ENCODE measurements around the gene IL17RC.

The IL17RC gene

GRCh38 chr3:9914559-9915253, 2.2 kb upstream of the IL17RC start:
- no peaks in the 10 kb centered on the region for H3K27me3 ChIP-seq (replicated peaks)
- H3K4me3 ChIP-seq (ENCODE audit: low read depth, low read length) = peak overlapping the region; percentile 61
- in situ Hi-C loops (cut with HindIII; ENCODE audit: low pct_ligation_motif_present, low sequenced_read_pairs) = no loop called here
- H3K36me3 ChIP-seq (replicated peaks) = no peaks in the 10 kb centered on the region
- TF ChIP-seq, protein P1, sequence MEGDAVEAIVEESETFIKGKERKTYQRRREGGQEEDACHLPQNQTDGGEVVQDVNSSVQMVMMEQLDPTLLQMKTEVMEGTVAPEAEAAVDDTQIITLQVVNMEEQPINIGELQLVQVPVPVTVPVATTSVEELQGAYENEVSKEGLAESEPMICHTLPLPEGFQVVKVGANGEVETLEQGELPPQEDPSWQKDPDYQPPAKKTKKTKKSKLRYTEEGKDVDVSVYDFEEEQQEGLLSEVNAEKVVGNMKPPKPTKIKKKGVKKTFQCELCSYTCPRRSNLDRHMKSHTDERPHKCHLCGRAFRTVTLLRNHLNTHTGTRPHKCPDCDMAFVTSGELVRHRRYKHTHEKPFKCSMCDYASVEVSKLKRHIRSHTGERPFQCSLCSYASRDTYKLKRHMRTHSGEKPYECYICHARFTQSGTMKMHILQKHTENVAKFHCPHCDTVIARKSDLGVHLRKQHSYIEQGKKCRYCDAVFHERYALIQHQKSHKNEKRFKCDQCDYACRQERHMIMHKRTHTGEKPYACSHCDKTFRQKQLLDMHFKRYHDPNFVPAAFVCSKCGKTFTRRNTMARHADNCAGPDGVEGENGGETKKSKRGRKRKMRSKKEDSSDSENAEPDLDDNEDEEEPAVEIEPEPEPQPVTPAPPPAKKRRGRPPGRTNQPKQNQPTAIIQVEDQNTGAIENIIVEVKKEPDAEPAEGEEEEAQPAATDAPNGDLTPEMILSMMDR (IDR thresholded peaks at IDR 0.05; ENCODE audit: low read depth, low read length, missing control alignments) = no peak
- DNase-seq = no peak
- no peak overlapping the region for H3K27ac ChIP-seq

DNA sequence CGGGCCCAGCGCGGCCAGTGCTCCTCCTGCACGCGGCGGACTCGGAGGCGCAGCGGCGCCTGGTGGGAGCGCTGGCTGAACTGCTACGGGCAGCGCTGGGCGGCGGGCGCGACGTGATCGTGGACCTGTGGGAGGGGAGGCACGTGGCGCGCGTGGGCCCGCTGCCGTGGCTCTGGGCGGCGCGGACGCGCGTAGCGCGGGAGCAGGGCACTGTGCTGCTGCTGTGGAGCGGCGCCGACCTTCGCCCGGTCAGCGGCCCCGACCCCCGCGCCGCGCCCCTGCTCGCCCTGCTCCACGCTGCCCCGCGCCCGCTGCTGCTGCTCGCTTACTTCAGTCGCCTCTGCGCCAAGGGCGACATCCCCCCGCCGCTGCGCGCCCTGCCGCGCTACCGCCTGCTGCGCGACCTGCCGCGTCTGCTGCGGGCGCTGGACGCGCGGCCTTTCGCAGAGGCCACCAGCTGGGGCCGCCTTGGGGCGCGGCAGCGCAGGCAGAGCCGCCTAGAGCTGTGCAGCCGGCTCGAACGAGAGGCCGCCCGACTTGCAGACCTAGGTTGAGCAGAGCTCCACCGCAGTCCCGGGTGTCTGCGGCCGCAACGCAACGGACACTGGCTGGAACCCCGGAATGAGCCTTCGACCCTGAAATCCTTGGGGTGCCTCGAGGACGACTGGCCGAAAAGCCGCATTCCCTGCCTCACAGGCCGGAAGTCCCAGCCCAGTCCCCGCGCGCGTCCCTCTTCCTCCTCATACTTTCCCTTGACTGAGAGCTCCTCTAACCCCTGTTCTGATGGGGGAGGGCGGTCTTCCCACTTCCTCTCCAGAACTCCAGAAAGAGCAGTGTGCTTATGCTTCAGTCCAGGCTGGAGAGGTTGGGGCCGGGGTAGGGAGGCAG, 1.4 kb upstream of the IL17RC start:
- in situ Hi-C loops (cut with HindIII; ENCODE audit: low pct_ligation_motif_present, low sequenced_read_pairs) = no loop called here
- peak; percentile 18 for DNase-seq
- Histone ChIP-seq H3K27me3 (replicated peaks) (no peaks in the 10 kb centered on the region), H3K27ac (peak overlapping the region; percentile 1), H3K36me3 (replicated peaks) (no peaks in the 10 kb centered on the region), H3K4me3 (ENCODE audit: low read depth, low read length) (peak overlapping the region; percentile 61)
- TF ChIP-seq, protein P1 (IDR thresholded peaks at IDR 0.05; ENCODE audit: low read depth, low read length, missing control alignments) = peak; percentile 51

DNA sequence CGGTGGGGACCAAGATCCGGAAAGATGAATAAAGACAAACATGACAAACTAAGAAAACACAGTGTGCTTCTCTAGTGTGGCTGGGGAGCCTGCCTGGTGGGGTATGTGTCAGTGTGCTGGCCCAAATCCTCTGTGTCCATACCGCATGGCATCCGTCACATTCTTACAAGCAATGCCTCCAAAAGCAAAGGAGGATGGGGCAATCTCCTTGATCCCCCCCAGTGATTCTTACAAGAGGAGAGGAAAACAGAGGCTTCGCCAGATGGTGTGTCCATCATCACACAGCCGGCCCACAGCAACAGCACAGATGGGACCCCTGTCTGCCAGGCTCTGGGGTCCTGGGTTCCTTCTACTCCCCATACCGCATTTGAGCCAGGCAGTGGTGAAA, 558 bp upstream of the IL17RC start:
- Histone ChIP-seq H3K36me3 (replicated peaks) (no peaks in the 10 kb centered on the region), H3K27ac (peak overlapping the region; percentile 30), H3K27me3 (replicated peaks) (no peaks in the 10 kb centered on the region), H3K4me3 (ENCODE audit: low read depth, low read length) (peak overlapping the region; percentile 52)
- in situ Hi-C loops (cut with HindIII; ENCODE audit: low pct_ligation_motif_present, low sequenced_read_pairs) = no loop called here
- TF ChIP-seq, protein P1 (IDR thresholded peaks at IDR 0.05; ENCODE audit: low read depth, low read length, missing control alignments) = no peak
- peak; percentile 42 for DNase-seq

- H3K27ac ChIP-seq = no peak overlapping the region
- no peaks in the 10 kb centered on the region for H3K27me3 ChIP-seq (replicated peaks)
- TF ChIP-seq, protein P1 (IDR thresholded peaks at IDR 0.05; ENCODE audit: low read depth, low read length, missing control alignments) = no peak
- no peaks in the 10 kb centered on the region for H3K36me3 ChIP-seq (replicated peaks)
- in situ Hi-C loops (cut with HindIII; ENCODE audit: low pct_ligation_motif_present, low sequenced_read_pairs) = no loop called here
- H3K4me3 ChIP-seq (ENCODE audit: low read depth, low read length) = no peak overlapping the region
- DNase-seq = no peak
These were observed 922 bp downstream of the IL17RC start for GRCh38 chr3:9917820-9918219.

DNA sequence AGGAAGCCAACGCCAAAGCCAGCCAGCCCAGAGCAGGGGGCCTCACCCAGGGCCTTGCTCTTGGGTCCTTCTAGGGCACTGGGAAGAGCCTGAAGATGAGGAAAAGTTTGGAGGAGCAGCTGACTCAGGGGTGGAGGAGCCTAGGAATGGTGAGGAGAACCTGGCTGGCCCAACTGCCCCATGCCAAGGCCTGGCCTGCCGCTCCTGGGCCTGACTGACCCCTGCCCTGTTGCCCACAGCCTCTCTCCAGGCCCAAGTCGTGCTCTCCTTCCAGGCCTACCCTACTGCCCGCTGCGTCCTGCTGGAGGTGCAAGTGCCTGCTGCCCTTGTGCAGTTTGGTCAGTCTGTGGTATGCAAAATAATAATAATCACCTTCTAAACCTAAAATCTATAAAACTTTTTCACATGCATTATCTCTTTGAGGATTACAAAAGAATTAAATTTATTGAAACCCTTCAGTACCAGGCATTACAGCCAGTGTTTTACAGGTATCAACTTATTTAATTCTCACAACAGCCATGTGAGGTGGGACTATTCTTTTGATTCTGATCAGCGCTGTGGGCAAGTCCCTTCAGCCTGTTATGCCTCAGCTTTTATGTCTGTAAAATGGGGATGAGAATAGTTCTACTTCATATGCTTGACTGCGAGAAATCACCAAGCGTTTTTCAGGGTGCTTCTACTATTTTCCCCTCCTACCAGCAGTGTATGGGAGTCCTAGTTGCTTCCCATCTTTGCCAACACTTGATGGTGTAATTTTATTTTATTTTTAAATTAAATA, 1.6 kb downstream of the IL17RC start:
- no peak for DNase-seq
- Histone ChIP-seq H3K4me3 (ENCODE audit: low read depth, low read length) (no peak overlapping the region), H3K27me3 (replicated peaks) (no peaks in the 10 kb centered on the region), H3K27ac (no peak overlapping the region), H3K36me3 (replicated peaks) (no peaks in the 10 kb centered on the region)
- TF ChIP-seq, protein P1 (IDR thresholded peaks at IDR 0.05; ENCODE audit: low read depth, low read length, missing control alignments) = no peak
- in situ Hi-C loops (cut with HindIII; ENCODE audit: low pct_ligation_motif_present, low sequenced_read_pairs) = no loop called here

All from brain microvascular endothelial cell (primary cell).